HepG2 (cell line): Measurements from ENCODE around the gene BACH2. TPM values are rescaled to one million over a fixed set of nuclear protein-coding genes. Genes with fewer than 3 reads are reported as not detected.

ENCODE experiments used
- CENPT ChIP-seq: sonication (generic); formaldehyde crosslinking; IDR thresholded peaks from 2 replicates; pipeline ENCODE4 v1.8.0; 2022; ENCODE audit warnings: low read depth, mild to moderate bottlenecking, moderate library complexity, missing genetic modification reagents
- E2F2 ChIP-seq: sonication (generic); formaldehyde crosslinking; IDR thresholded peaks from 2 replicates; pipeline ENCODE4 v1.4.0; 2020; ENCODE audit warnings: missing genetic modification reagents, borderline replicate concordance
- HNF4G ChIP-seq, 2 experiments: sonication (generic) in 1 of 2; formaldehyde crosslinking in 1 of 2; IDR thresholded peaks; 2 replicates each; pipeline versions ENCODE4 v1.4.0 to v1.6.1; 2011 to 2020; ENCODE audit warnings: borderline replicate concordance in 2 of 2, low read depth in 2 of 2, mild to moderate bottlenecking in 2 of 2, low read length in 1 of 2, missing genetic modification reagents in 1 of 2, moderate library complexity in 1 of 2
- MYC ChIP-seq: sonication (generic); formaldehyde crosslinking; IDR thresholded peaks from 2 replicates; pipeline ENCODE4 v1.9.0; 2021; ENCODE audit warnings: missing genetic modification reagents, borderline replicate concordance
- NFYC ChIP-seq: IDR thresholded peaks from 2 replicates; pipeline ENCODE4 v1.6.1; 2016; ENCODE audit warnings: missing genetic modification reagents, missing compliant biosample characterization
- PAX8 ChIP-seq: sonication (generic); formaldehyde crosslinking; IDR thresholded peaks from 2 replicates; pipeline ENCODE4 v1.8.0; 2022; ENCODE audit warnings: mild to moderate bottlenecking, missing genetic modification reagents, borderline replicate concordance
- SPEN ChIP-seq: sonication (generic); formaldehyde crosslinking; IDR thresholded peaks from 2 replicates; pipeline ENCODE4 v1.5.1; 2020; ENCODE audit warnings: low read depth, mild to moderate bottlenecking, missing genetic modification reagents
- TRIM24 ChIP-seq: sonication (generic); formaldehyde crosslinking; IDR thresholded peaks from 2 replicates; pipeline ENCODE4 v1.8.0; 2022; ENCODE audit warnings: mild to moderate bottlenecking, missing genetic modification reagents
- ZNF451 ChIP-seq: sonication (generic); formaldehyde crosslinking; IDR thresholded peaks from 2 replicates; pipeline ENCODE4 v1.5.0; 2020; ENCODE audit warnings: mild to moderate bottlenecking, missing genetic modification reagents
- ZNF512B ChIP-seq: sonication (generic); formaldehyde crosslinking; IDR thresholded peaks from 2 replicates; pipeline ENCODE4 v1.5.1; 2020; ENCODE audit warnings: missing genetic modification reagents, mild to moderate bottlenecking, borderline replicate concordance
- ZNF629 ChIP-seq: sonication (generic); formaldehyde crosslinking; conservative IDR thresholded peaks from 2 replicates; pipeline ENCODE4 v1.5.0; 2020; ENCODE audit warnings: missing genetic modification reagents
- polyA plus RNA-seq, 8 experiments: library from polyadenylated mRNA; depleted of rRNA in 3 of 8; stranded (reverse) in 7 of 8; unstranded in 1 of 8; fragments of >200 nt; fragmentation: Illumina TruSeq in 4 of 8; extraction: Trizol in 4 of 8; gene quantifications; 2 replicates each; pipeline versions ENCODE4 v1.2.1 to v1.2.3, GENCODE V29; 2011 to 2016; ENCODE audit warnings: low read depth in 4 of 8, missing spikeins in 1 of 8, mixed read lengths in 1 of 8; ENCODE audit not compliant: insufficient read depth in 1 of 8
- total RNA-seq, 5 experiments: library from RNA; depleted of rRNA; stranded (reverse); fragments of >200 nt; fragmentation: Illumina TruSeq; extraction: Trizol; gene quantifications; 2 replicates each; pipeline ENCODE4 v1.2.3, GENCODE V29; 2016; ENCODE audit warnings: low read depth in 1 of 5
- TF ChIP-seq, protein P1 (sequence below): sonication (generic); formaldehyde crosslinking; IDR thresholded peaks from 2 replicates; pipeline ENCODE4 v1.4.0; 2020; ENCODE audit warnings: missing genetic modification reagents, borderline replicate concordance
- TF ChIP-seq, protein P2 (sequence below): sonication (generic); formaldehyde crosslinking; IDR thresholded peaks from 2 replicates; pipeline ENCODE4 v1.4.0; 2020; ENCODE audit warnings: mild to moderate bottlenecking, low read depth, missing genetic modification reagents
- TF ChIP-seq, protein P3 (sequence below): sonication (generic); formaldehyde crosslinking; IDR thresholded peaks from 2 replicates; pipeline ENCODE4 v1.5.0; 2020; ENCODE audit warnings: missing genetic modification reagents

The BACH2 gene
- total and polyA plus RNA-seq, 2 of the 13 experiments (the other 11 are each of a cell fraction or from before 2014, with no cell fraction given), result 0.01 TPM; not detected in 1

GRCh38 chr6:90294614-90294988, 2.0 kb downstream of the BACH2 start (continued):
- TF ChIP-seq, protein P1, sequence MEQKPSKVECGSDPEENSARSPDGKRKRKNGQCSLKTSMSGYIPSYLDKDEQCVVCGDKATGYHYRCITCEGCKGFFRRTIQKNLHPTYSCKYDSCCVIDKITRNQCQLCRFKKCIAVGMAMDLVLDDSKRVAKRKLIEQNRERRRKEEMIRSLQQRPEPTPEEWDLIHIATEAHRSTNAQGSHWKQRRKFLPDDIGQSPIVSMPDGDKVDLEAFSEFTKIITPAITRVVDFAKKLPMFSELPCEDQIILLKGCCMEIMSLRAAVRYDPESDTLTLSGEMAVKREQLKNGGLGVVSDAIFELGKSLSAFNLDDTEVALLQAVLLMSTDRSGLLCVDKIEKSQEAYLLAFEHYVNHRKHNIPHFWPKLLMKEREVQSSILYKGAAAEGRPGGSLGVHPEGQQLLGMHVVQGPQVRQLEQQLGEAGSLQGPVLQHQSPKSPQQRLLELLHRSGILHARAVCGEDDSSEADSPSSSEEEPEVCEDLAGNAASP (CRISPR knock-in tag), result no peak
- no peak for TF ChIP-seq SPEN
- no peak for TF ChIP-seq ZNF451 (CRISPR knock-in tag)
- TF ChIP-seq TRIM24 (CRISPR knock-in tag), result no peak
- TF ChIP-seq, protein P2, sequence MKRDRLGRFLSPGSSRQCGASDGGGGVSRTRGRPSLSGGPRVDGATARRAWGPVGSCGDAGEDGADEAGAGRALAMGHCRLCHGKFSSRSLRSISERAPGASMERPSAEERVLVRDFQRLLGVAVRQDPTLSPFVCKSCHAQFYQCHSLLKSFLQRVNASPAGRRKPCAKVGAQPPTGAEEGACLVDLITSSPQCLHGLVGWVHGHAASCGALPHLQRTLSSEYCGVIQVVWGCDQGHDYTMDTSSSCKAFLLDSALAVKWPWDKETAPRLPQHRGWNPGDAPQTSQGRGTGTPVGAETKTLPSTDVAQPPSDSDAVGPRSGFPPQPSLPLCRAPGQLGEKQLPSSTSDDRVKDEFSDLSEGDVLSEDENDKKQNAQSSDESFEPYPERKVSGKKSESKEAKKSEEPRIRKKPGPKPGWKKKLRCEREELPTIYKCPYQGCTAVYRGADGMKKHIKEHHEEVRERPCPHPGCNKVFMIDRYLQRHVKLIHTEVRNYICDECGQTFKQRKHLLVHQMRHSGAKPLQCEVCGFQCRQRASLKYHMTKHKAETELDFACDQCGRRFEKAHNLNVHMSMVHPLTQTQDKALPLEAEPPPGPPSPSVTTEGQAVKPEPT (CRISPR knock-in tag), result no peak
- TF ChIP-seq ZNF512B, result no peak
- no peak for TF ChIP-seq HNF4G (IDR thresholded peaks at IDR 0.05; ENCODE audit: borderline replicate concordance, low read depth, low read length)
- no peak for TF ChIP-seq HNF4G (CRISPR knock-in tag; IDR thresholded peaks at IDR 0.05; ENCODE audit: borderline replicate concordance, low read depth)
- TF ChIP-seq, protein P3, sequence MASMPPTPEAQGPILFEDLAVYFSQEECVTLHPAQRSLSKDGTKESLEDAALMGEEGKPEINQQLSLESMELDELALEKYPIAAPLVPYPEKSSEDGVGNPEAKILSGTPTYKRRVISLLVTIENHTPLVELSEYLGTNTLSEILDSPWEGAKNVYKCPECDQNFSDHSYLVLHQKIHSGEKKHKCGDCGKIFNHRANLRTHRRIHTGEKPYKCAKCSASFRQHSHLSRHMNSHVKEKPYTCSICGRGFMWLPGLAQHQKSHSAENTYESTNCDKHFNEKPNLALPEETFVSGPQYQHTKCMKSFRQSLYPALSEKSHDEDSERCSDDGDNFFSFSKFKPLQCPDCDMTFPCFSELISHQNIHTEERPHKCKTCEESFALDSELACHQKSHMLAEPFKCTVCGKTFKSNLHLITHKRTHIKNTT, result no peak
- TF ChIP-seq MYC, result no peak
- TF ChIP-seq NFYC (CRISPR knock-in tag), result no peak
- TF ChIP-seq CENPT (CRISPR knock-in tag), result no peak
- no peak for TF ChIP-seq PAX8 (CRISPR knock-in tag)
- no peak for TF ChIP-seq ZNF629 (CRISPR knock-in tag)
- no peak for TF ChIP-seq E2F2 (CRISPR knock-in tag)
- TF ChIP-seq, all 625 proteins: peak for 0
